SK-N-SH treated with all-trans-retinoic acid at 6 μM for 48 hours (cell line): ENCODE data around the gene OSBP.

ENCODE experiments used
- ATAC-seq: fragments of 200-7000 bp; cut with Tn5 transposase; 3 replicates; pipeline ENCODE4 v1.9.1; 2020; ENCODE audit warnings: mild to moderate bottlenecking, moderate library complexity
- BACH2 ChIP-seq: fragments of 250-450 bp; sonication (Bioruptor Pico); IDR thresholded peaks from 2 replicates; pipeline ENCODE4 v1.9.0; 2021; ENCODE audit warnings: mild to moderate bottlenecking, borderline replicate concordance
- CSDC2 ChIP-seq: fragments of 250-450 bp; sonication (Bioruptor Pico); IDR thresholded peaks from 2 replicates; pipeline ENCODE4 v1.5.0; 2020; ENCODE audit warnings: mild to moderate bottlenecking, moderate library complexity
- ESRRG ChIP-seq: fragments of 250-450 bp; sonication (Bioruptor Pico); IDR thresholded peaks from 2 replicates; pipeline ENCODE4 v1.6.1; 2021; ENCODE audit warnings: mild to moderate bottlenecking
- GLIS3 ChIP-seq: fragments of 250-450 bp; sonication (Bioruptor Pico); IDR thresholded peaks from 2 replicates; pipeline ENCODE4 v1.5.0; 2020; ENCODE audit warnings: mild to moderate bottlenecking, moderate library complexity
- RARB ChIP-seq: fragments of 250-450 bp; sonication (Bioruptor Pico); IDR thresholded peaks from 2 replicates; pipeline ENCODE4 v1.8.0; 2021; ENCODE audit warnings: mild to moderate bottlenecking, moderate library complexity
- SNAI2 ChIP-seq: fragments of 250-450 bp; sonication (Bioruptor Pico); IDR thresholded peaks from 2 replicates; pipeline ENCODE4 v1.5.0; 2020; ENCODE audit warnings: mild to moderate bottlenecking, moderate library complexity
- TCF4 ChIP-seq: fragments of 250-450 bp; sonication (Bioruptor Pico); IDR thresholded peaks from 2 replicates; pipeline ENCODE4 v1.8.0; 2021; ENCODE audit warnings: mild to moderate bottlenecking, moderate library complexity, borderline replicate concordance
- TOX ChIP-seq: fragments of 250-450 bp; sonication (Bioruptor Pico); IDR thresholded peaks from 2 replicates; pipeline ENCODE4 v1.8.0; 2021; ENCODE audit warnings: mild to moderate bottlenecking, moderate library complexity, borderline replicate concordance
- ZC3H10 ChIP-seq: fragments of 250-450 bp; sonication (Bioruptor Pico); IDR thresholded peaks from 2 replicates; pipeline ENCODE4 v1.5.1; 2021; ENCODE audit warnings: mild to moderate bottlenecking, moderate library complexity
- ZFP3 ChIP-seq: fragments of 250-450 bp; sonication (Bioruptor Pico); IDR thresholded peaks from 2 replicates; pipeline ENCODE4 v1.5.0; 2020; ENCODE audit warnings: mild to moderate bottlenecking, moderate library complexity
- ZFP30 ChIP-seq: fragments of 450-650 bp; formaldehyde crosslinking; IDR thresholded peaks from 2 replicates; pipeline ENCODE4 v1.5.0; 2022; ENCODE audit warnings: mild to moderate bottlenecking, moderate library complexity
- ZNF565 ChIP-seq: fragments of 450-650 bp; formaldehyde crosslinking; conservative IDR thresholded peaks from 2 replicates; pipeline ENCODE4 v1.5.0; 2020; ENCODE audit warnings: low read depth, mild to moderate bottlenecking, moderate library complexity
- ZNF70 ChIP-seq: fragments of 450-650 bp; formaldehyde crosslinking; IDR thresholded peaks from 2 replicates; pipeline ENCODE4 v1.5.0; 2020; ENCODE audit warnings: mild to moderate bottlenecking, moderate library complexity
- ZNF8 ChIP-seq: fragments of 450-650 bp; formaldehyde crosslinking; IDR thresholded peaks from 2 replicates; pipeline ENCODE4 v1.5.0; 2020; ENCODE audit warnings: mild to moderate bottlenecking, moderate library complexity
- TF ChIP-seq, protein P1 (sequence below): fragments of 250-450 bp; sonication (Bioruptor Pico); IDR thresholded peaks from 2 replicates; pipeline ENCODE4 v1.8.0; 2020; ENCODE audit warnings: mild to moderate bottlenecking, moderate library complexity, borderline replicate concordance
- TF ChIP-seq, protein P2 (sequence below): fragments of 250-450 bp; sonication (Bioruptor Pico); IDR thresholded peaks from 2 replicates; pipeline ENCODE4 v1.5.0; 2020; ENCODE audit warnings: mild to moderate bottlenecking, moderate library complexity
- TF ChIP-seq, protein P3 (sequence below): fragments of 250-450 bp; sonication (Bioruptor Pico); IDR thresholded peaks from 2 replicates; pipeline ENCODE4 v1.5.1; 2020; ENCODE audit warnings: low read depth, mild to moderate bottlenecking, moderate library complexity
- TF ChIP-seq, protein P4 (sequence below): fragments of 250-450 bp; sonication (Bioruptor Pico); IDR thresholded peaks from 2 replicates; pipeline ENCODE4 v1.5.1; 2021; ENCODE audit warnings: mild to moderate bottlenecking, moderate library complexity

Gene OSBP

DNA sequence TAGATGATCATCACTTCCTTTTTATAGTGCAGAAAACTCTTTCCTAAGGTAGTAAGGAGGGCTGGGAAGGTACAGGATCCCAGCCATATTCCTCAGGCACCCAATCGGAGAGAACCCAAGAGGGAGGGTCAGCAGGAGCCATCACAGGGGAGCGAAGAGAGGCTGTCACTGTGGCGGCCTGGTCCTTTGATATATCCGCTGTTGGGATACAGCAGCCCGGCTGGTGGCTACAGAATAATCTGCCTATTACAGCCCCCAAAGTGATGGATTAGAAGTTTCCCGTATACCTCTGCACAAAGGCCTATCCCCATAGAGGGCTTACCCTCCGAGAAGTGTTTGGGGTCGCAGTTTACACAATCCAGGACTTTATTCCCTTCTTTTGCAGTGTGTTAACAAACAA, 55.7 kb downstream of the OSBP start:
- TF ChIP-seq ZFP30 (no peak), ZNF8 (CRISPR knock-in tag) (no peak), GLIS3 (no peak), CSDC2 (CRISPR knock-in tag) (no peak), TCF4 (no peak), ZNF565 (CRISPR knock-in tag) (no peak), ESRRG (CRISPR knock-in tag) (no peak), TOX (CRISPR knock-in tag) (no peak), ZNF70 (CRISPR knock-in tag) (no peak), SNAI2 (no peak), BACH2 (CRISPR knock-in tag) (no peak), ZC3H10 (no peak)
- TF ChIP-seq, protein P1, sequence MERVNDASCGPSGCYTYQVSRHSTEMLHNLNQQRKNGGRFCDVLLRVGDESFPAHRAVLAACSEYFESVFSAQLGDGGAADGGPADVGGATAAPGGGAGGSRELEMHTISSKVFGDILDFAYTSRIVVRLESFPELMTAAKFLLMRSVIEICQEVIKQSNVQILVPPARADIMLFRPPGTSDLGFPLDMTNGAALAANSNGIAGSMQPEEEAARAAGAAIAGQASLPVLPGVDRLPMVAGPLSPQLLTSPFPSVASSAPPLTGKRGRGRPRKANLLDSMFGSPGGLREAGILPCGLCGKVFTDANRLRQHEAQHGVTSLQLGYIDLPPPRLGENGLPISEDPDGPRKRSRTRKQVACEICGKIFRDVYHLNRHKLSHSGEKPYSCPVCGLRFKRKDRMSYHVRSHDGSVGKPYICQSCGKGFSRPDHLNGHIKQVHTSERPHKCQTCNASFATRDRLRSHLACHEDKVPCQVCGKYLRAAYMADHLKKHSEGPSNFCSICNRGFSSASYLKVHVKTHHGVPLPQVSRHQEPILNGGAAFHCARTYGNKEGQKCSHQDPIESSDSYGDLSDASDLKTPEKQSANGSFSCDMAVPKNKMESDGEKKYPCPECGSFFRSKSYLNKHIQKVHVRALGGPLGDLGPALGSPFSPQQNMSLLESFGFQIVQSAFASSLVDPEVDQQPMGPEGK (CRISPR knock-in tag): no peak
- ATAC-seq: peak; percentile 2

DNA sequence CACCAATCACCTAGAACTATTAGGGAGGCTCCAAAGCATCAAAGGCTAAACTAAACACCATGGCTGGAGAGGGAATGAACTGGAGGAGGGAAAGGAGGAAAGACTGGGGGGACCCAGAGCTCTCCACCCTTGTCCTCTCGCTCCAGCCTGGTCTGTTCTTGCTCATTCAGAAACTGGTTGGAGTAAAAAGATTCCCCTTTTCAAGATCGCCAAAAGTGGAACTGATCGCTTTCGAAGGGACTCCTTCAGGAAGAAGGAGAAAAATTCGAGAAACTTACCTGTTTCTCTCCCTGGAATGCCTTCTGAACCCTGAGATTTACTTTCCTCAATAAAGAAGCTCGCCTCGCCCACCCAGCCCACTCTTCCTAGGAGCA, 57.3 kb downstream of the OSBP start:
- TF ChIP-seq RARB (CRISPR knock-in tag) (no peak), ZFP3 (CRISPR knock-in tag) (no peak)
- ATAC-seq: no peak

DNA sequence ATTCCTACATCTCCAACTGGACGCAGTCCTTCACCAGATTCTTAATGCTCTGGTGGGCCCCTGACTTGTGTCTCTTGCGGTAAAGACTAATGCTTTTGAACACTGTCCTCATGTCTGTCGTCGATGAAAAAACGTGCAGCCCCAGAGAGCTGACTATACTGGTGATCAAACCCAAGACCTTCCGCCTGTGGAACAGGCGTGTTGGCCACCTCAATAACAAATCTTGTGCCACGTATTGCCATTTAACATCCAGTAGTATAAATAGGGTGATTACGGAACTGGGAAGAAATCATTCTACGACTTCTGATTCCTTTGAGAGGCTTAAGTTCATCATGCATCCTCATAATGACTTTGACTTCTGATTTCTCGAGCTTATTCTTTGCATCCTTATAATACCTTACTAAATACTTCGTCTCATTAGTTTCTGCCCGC, 58.6 kb downstream of the OSBP start:
- ATAC-seq: peak; percentile 21

DNA sequence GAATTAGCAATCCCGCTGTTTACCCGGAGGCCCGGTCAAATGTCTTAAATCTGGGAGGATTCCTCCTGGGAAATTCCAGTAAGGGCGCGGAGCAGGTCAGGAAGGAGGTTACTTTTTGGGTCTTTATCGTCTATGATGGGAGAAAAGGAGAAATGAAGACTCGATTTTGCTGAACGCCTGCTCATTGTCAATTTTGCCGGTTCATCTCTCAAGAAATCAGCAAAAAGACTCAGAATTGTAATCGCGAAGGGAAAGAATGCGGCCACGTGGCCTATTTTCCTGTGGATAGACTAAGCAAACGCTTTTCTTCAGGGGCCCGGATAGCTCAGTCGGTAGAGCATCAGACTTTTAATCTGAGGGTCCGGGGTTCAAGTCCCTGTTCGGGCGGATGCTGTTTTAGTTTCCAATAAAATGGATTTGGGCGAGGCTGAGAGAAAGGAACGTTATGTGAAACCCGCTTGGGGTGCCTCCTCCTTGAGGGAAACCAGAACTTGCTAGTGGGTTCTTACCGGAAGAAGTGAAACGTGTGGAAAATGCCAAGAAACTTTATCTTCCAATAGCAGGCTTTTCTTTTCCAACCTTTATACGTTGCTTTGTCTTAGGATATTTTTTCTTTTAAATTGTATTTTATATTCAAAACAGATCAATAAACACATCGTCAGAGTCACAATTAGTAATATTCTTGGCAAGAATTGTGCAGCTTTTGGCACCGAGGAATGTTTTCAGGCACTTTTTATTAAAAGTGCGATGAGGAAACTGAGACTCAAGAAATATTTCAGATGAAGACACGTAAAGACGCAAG, 59.3 kb downstream of the OSBP start:
- peak; percentile 64 for ATAC-seq
- TF ChIP-seq, protein P1 (CRISPR knock-in tag): 0 out of 2 replicates have a peak, but pooled peaks have one; percentile 14
- peak; percentile 20; the same call in 1 of the 2 replicates for TF ChIP-seq GLIS3
- TF ChIP-seq ZC3H10: no peak
- TF ChIP-seq RARB (CRISPR knock-in tag): no peak
- TF ChIP-seq, protein P2, sequence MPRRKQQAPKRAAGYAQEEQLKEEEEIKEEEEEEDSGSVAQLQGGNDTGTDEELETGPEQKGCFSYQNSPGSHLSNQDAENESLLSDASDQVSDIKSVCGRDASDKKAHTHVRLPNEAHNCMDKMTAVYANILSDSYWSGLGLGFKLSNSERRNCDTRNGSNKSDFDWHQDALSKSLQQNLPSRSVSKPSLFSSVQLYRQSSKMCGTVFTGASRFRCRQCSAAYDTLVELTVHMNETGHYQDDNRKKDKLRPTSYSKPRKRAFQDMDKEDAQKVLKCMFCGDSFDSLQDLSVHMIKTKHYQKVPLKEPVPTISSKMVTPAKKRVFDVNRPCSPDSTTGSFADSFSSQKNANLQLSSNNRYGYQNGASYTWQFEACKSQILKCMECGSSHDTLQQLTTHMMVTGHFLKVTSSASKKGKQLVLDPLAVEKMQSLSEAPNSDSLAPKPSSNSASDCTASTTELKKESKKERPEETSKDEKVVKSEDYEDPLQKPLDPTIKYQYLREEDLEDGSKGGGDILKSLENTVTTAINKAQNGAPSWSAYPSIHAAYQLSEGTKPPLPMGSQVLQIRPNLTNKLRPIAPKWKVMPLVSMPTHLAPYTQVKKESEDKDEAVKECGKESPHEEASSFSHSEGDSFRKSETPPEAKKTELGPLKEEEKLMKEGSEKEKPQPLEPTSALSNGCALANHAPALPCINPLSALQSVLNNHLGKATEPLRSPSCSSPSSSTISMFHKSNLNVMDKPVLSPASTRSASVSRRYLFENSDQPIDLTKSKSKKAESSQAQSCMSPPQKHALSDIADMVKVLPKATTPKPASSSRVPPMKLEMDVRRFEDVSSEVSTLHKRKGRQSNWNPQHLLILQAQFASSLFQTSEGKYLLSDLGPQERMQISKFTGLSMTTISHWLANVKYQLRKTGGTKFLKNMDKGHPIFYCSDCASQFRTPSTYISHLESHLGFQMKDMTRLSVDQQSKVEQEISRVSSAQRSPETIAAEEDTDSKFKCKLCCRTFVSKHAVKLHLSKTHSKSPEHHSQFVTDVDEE: no peak

More for the DNA sequence above, 58.6 kb downstream of the OSBP start:
- TF ChIP-seq CSDC2 (CRISPR knock-in tag): no peak
- TF ChIP-seq, protein P3, sequence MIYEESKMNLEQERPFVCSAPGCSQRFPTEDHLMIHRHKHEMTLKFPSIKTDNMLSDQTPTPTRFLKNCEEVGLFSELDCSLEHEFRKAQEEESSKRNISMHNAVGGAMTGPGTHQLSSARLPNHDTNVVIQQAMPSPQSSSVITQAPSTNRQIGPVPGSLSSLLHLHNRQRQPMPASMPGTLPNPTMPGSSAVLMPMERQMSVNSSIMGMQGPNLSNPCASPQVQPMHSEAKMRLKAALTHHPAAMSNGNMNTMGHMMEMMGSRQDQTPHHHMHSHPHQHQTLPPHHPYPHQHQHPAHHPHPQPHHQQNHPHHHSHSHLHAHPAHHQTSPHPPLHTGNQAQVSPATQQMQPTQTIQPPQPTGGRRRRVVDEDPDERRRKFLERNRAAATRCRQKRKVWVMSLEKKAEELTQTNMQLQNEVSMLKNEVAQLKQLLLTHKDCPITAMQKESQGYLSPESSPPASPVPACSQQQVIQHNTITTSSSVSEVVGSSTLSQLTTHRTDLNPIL: no peak
- TF ChIP-seq ESRRG (CRISPR knock-in tag): no peak

DNA sequence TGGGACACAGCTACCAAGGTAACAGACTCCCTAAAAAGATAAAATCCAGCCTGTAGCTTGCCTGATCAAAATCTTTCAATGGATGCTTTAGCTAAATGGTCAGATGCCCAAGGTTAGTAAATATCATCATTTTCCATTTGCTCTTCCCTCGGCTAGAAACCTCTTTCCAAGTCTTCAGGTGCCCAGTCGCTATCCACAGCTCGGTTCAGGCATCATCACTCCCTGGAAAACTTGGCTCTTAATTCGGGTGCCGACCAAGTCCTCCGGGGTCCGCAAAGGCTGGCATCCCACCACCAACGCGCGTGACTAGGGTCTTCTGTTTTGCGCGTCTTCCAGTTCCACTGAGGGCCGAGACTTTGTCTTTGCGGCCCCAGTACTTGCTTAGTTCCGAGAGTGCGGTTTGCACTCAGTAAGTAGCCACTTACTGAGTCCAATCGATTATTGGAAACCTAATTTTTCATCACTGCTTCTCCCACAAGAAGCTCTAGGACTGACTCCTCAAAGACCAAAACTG, 59.9 kb downstream of the OSBP start:
- ATAC-seq: no peak; the same call in 2 of the 3 replicates
- TF ChIP-seq, protein P3: no peak
- TF ChIP-seq, protein P4, sequence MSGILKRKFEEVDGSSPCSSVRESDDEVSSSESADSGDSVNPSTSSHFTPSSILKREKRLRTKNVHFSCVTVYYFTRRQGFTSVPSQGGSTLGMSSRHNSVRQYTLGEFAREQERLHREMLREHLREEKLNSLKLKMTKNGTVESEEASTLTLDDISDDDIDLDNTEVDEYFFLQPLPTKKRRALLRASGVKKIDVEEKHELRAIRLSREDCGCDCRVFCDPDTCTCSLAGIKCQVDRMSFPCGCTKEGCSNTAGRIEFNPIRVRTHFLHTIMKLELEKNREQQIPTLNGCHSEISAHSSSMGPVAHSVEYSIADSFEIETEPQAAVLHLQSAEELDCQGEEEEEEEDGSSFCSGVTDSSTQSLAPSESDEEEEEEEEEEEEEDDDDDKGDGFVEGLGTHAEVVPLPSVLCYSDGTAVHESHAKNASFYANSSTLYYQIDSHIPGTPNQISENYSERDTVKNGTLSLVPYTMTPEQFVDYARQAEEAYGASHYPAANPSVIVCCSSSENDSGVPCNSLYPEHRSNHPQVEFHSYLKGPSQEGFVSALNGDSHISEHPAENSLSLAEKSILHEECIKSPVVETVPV (CRISPR knock-in tag): no peak
- TF ChIP-seq CSDC2 (CRISPR knock-in tag): no peak
- TF ChIP-seq, protein P1 (CRISPR knock-in tag): no peak
- TF ChIP-seq ZNF565 (CRISPR knock-in tag): no peak
- TF ChIP-seq ZFP3 (CRISPR knock-in tag): no peak
- TF ChIP-seq ZC3H10: no peak
- no peak for TF ChIP-seq RARB (CRISPR knock-in tag)
